Measurements from ENCODE around the gene KIF1A. TPM values are rescaled to one million over a fixed set of nuclear protein-coding genes. Genes with fewer than 3 reads are reported as not detected.

Gene KIF1A
- polyA plus RNA-seq, 1 donor (not counting 4 experiments of a cell fraction or from before 2014, with no cell fraction given), result not detected

DNA sequence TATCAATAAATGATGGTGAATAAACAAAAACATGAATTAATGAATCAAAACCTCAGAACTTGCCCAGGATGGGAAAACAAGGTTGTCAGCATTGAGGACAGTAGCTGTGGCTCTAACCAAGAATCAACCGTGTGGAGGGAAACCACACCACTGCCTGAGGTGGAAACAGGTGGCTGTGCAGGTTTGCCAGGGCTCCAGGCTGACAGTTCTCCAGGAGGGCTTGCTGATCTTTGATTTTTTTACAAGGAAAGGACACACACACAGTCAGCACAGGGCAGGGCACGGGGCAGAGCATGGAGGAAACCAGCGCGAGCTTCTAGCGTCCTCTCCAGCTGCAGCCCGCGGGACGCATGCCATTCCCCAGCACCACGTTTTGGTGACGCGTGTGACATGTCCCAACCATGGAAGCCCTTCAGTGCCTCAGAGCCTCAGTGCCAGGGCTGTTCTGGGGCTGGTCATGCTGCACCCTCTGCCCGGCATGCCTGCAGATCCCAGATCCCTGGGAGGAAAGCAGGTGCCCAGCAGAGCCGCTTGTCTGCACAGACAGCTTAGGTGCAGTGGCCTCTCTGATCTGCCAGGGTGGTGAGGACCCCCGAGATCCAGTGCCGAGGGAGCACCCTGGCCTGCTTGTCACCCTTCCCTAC, 32.8 kb upstream of the KIF1A start:
- no peak overlapping the region for H3K4me3 ChIP-seq (ENCODE audit: control insufficient read depth in 2 of 3, extremely low read depth in 1 of 3, insufficient read depth in 2 of 3, low read depth in 1 of 3, low read length in 3 of 3)
- H2AFZ ChIP-seq (ENCODE audit: control insufficient read depth, low read length), result no peak overlapping the region
- H4K20me1 ChIP-seq (ENCODE audit: control insufficient read depth, extremely low read depth, insufficient read depth, low read length), result no peaks in the 10 kb centered on the region
- no peak overlapping the region for H3K9ac ChIP-seq (ENCODE audit: control insufficient read depth, extremely low read depth, insufficient read depth, low read length)
- TF ChIP-seq, protein P1, sequence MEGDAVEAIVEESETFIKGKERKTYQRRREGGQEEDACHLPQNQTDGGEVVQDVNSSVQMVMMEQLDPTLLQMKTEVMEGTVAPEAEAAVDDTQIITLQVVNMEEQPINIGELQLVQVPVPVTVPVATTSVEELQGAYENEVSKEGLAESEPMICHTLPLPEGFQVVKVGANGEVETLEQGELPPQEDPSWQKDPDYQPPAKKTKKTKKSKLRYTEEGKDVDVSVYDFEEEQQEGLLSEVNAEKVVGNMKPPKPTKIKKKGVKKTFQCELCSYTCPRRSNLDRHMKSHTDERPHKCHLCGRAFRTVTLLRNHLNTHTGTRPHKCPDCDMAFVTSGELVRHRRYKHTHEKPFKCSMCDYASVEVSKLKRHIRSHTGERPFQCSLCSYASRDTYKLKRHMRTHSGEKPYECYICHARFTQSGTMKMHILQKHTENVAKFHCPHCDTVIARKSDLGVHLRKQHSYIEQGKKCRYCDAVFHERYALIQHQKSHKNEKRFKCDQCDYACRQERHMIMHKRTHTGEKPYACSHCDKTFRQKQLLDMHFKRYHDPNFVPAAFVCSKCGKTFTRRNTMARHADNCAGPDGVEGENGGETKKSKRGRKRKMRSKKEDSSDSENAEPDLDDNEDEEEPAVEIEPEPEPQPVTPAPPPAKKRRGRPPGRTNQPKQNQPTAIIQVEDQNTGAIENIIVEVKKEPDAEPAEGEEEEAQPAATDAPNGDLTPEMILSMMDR (optimal IDR thresholded peaks at IDR 0.05 in 1 of 3, IDR thresholded peaks at IDR 0.05 in 1 of 3, conservative IDR thresholded peaks at IDR 0.05 in 1 of 3; ENCODE audit: extremely low read depth in 1 of 3, insufficient read depth in 2 of 3, low read length in 3 of 3), result no peak
- no peak overlapping the region for H3K4me2 ChIP-seq (ENCODE audit: control insufficient read depth, extremely low read depth, insufficient read depth, low read depth, low read length)
- H3K9me1 ChIP-seq (ENCODE audit: control insufficient read depth, extremely low read depth, insufficient read depth, low read length), result no peaks in the 10 kb centered on the region
- no peak for FAIRE-seq
- no peak for DNase-seq (ENCODE audit: low read depth, low spot score)
- peaks cover 5% of the 10 kb centered on the region for H3K9me3 ChIP-seq (ENCODE audit: control insufficient read depth, low read depth, low read length)
- dilution Hi-C loops (cut with MboI; ENCODE audit: extremely low pct_ligation_motif_present, low sequenced_read_pairs), result no loop called here
- H3K27me3 ChIP-seq (ENCODE audit: control insufficient read depth, extremely low read depth, insufficient read depth, low read length), result peaks cover 9% of the 10 kb centered on the region
- no peaks in the 10 kb centered on the region for H3K36me3 ChIP-seq (ENCODE audit: control insufficient read depth in 2 of 2, extremely low read depth in 1 of 2, insufficient read depth in 2 of 2, low read length in 2 of 2)
- H3K4me1 ChIP-seq (ENCODE audit: control insufficient read depth, extremely low read depth, insufficient read depth, low read length), result no peaks in the 10 kb centered on the region
- H3K79me2 ChIP-seq (ENCODE audit: control insufficient read depth, insufficient read depth, low read length), result no peaks in the 10 kb centered on the region
- H3K27ac ChIP-seq (ENCODE audit: control insufficient read depth, insufficient read depth, low read length), result no peak overlapping the region

GRCh38 chr2:240851078-240851991, 31.3 kb upstream of the KIF1A start:
- dilution Hi-C loops (cut with MboI; ENCODE audit: extremely low pct_ligation_motif_present, low sequenced_read_pairs), result no loop called here
- H3K27ac ChIP-seq (ENCODE audit: control insufficient read depth, insufficient read depth, low read length), result no peak overlapping the region
- H3K9ac ChIP-seq (ENCODE audit: control insufficient read depth, extremely low read depth, insufficient read depth, low read length), result no peak overlapping the region
- peak; percentile 19 for DNase-seq (ENCODE audit: low read depth, low spot score)
- H3K27me3 ChIP-seq (ENCODE audit: control insufficient read depth, extremely low read depth, insufficient read depth, low read length), result peaks cover 6% of the 10 kb centered on the region
- no peaks in the 10 kb centered on the region for H3K36me3 ChIP-seq (ENCODE audit: control insufficient read depth in 2 of 2, extremely low read depth in 1 of 2, insufficient read depth in 2 of 2, low read length in 2 of 2)
- H2AFZ ChIP-seq (ENCODE audit: control insufficient read depth, low read length), result no peak overlapping the region
- H3K9me3 ChIP-seq (ENCODE audit: control insufficient read depth, low read depth, low read length), result peaks cover 5% of the 10 kb centered on the region
- no peak for TF ChIP-seq EZH2 (IDR thresholded peaks at IDR 0.05; ENCODE audit: low read length)
- TF ChIP-seq, protein P1 (optimal IDR thresholded peaks at IDR 0.05 in 1 of 3, IDR thresholded peaks at IDR 0.05 in 1 of 3, conservative IDR thresholded peaks at IDR 0.05 in 1 of 3; ENCODE audit: extremely low read depth in 1 of 3, insufficient read depth in 2 of 3, low read length in 3 of 3), result peak; percentile 89 to 98 (median 97)
- H3K9me1 ChIP-seq (ENCODE audit: control insufficient read depth, extremely low read depth, insufficient read depth, low read length), result no peaks in the 10 kb centered on the region
- no peak overlapping the region for H3K4me2 ChIP-seq (ENCODE audit: control insufficient read depth, extremely low read depth, insufficient read depth, low read depth, low read length)
- FAIRE-seq, result peak; percentile 48
- no peaks in the 10 kb centered on the region for H4K20me1 ChIP-seq (ENCODE audit: control insufficient read depth, extremely low read depth, insufficient read depth, low read length)
- H3K4me3 ChIP-seq (ENCODE audit: control insufficient read depth in 2 of 3, extremely low read depth in 1 of 3, insufficient read depth in 2 of 3, low read depth in 1 of 3, low read length in 3 of 3), result no peak overlapping the region
- H3K4me1 ChIP-seq (ENCODE audit: control insufficient read depth, extremely low read depth, insufficient read depth, low read length), result no peaks in the 10 kb centered on the region
- no peaks in the 10 kb centered on the region for H3K79me2 ChIP-seq (ENCODE audit: control insufficient read depth, insufficient read depth, low read length)
